ENCODE results near the gene ENPP3.
A peak's percentile ranks its signal among the peaks of the same experiment; 100 is the strongest.
"Not testable (repeated sequence)": the region's sequence is repeated elsewhere in the genome, so short reads cannot be mapped to it uniquely, and the experiment has no call there.

The ENPP3 gene

GRCh38 chr6:131741688-131742393, 104.7 kb downstream of the ENPP3 start:
- DNase-seq, result no peak

GRCh38 chr6:131744432-131745287, 107.6 kb downstream of the ENPP3 start:
- DNase-seq, result peak; percentile 60

- DNase-seq, result no peak
These were observed 108.4 kb downstream of the ENPP3 start for GRCh38 chr6:131745476-131745875.

GRCh38 chr6:131747821-131748353, 110.8 kb downstream of the ENPP3 start:
- DNase-seq, result no peak

GRCh38 chr6:131749023-131749422, 111.9 kb downstream of the ENPP3 start:
- no peak for DNase-seq

GRCh38 chr6:131751012-131751715, 114.1 kb downstream of the ENPP3 start:
- not testable (repeated sequence) for DNase-seq

GRCh38 chr6:131754088-131754487, 117.0 kb downstream of the ENPP3 start:
- no peak for DNase-seq

- DNase-seq, result no peak
These were observed 117.8 kb downstream of the ENPP3 start for GRCh38 chr6:131754715-131755567.

- no peak for DNase-seq
These were observed 118.5 kb downstream of the ENPP3 start for GRCh38 chr6:131755597-131755996.

- no peak for DNase-seq
These were observed 118.9 kb downstream of the ENPP3 start for GRCh38 chr6:131756039-131756438.

- DNase-seq, result no peak
These were observed 121.8 kb downstream of the ENPP3 start for GRCh38 chr6:131758920-131759319.

GRCh38 chr6:131761060-131761761, 124.1 kb downstream of the ENPP3 start:
- DNase-seq, result no peak

GRCh38 chr6:131761762-131762067, 124.6 kb downstream of the ENPP3 start:
- DNase-seq, result no peak

GRCh38 chr6:131762984-131763383, 125.9 kb downstream of the ENPP3 start:
- no peak for DNase-seq

- no peak for DNase-seq
These were observed 126.6 kb downstream of the ENPP3 start for GRCh38 chr6:131763749-131764148.

GRCh38 chr6:131764350-131764749, 127.2 kb downstream of the ENPP3 start:
- DNase-seq, result no peak

GRCh38 chr6:131765081-131765803, 128.1 kb downstream of the ENPP3 start:
- DNase-seq, result no peak

- DNase-seq, result no peak
These were observed 128.7 kb downstream of the ENPP3 start for GRCh38 chr6:131765804-131766135.

- no peak for DNase-seq
These were observed 129.5 kb downstream of the ENPP3 start for GRCh38 chr6:131766631-131767030.

GRCh38 chr6:131768964-131769363, 131.9 kb downstream of the ENPP3 start:
- DNase-seq, result no peak

Data from NCI-H69 (cell line).